DND-41 (cell line): ENCODE results near the gene NCOA3.

Source experiments
- ATAC-seq: fragments of 200-7000 bp; cut with Tn5 transposase; 3 replicates; pipeline ENCODE4 v1.9.1; 2021; ENCODE audit warnings: low read depth; ENCODE audit not compliant: insufficient read depth
- DNase-seq: peaks from one replicate; pipeline ENCODE4 v3.0.0-alpha.2; 2020
- H2AFZ ChIP-seq: 2 replicates; pipeline ENCODE4 v1.6.0; 2012; ENCODE audit warnings: low read depth, low read length
- H3K27ac ChIP-seq: 2 replicates; pipeline ENCODE4 v1.5.1; 2012; ENCODE audit warnings: low read length, inconsistent platforms
- H3K27me3 ChIP-seq: fragments of 200-600 bp; sonication (generic); 2 replicates; pipeline ENCODE4 v1.6.0; 2012; ENCODE audit warnings: low read length, mild to moderate bottlenecking, inconsistent platforms; ENCODE audit not compliant: insufficient read depth, poor library complexity
- H3K36me3 ChIP-seq: 2 replicates; pipeline ENCODE4 v1.5.1; 2012; ENCODE audit warnings: low read length, inconsistent platforms; ENCODE audit not compliant: insufficient read depth
- H3K4me1 ChIP-seq: 2 replicates; pipeline ENCODE4 v1.5.1; 2012; ENCODE audit warnings: mild to moderate bottlenecking, low read length; ENCODE audit not compliant: insufficient read depth
- H3K4me2 ChIP-seq: 2 replicates; pipeline ENCODE4 v1.6.0; 2012; ENCODE audit warnings: mild to moderate bottlenecking, moderate library complexity, low read length, inconsistent platforms; ENCODE audit not compliant: insufficient read depth
- H3K4me3 ChIP-seq, 2 experiments: fragments of 200-600 bp in 1 of 2; shearing (Covaris generic) in 1 of 2; 2 replicates each; pipeline ENCODE4 v1.5.1; 2012 to 2016; ENCODE audit warnings: inconsistent platforms in 2 of 2, low read length in 2 of 2, mild to moderate bottlenecking in 2 of 2, low read depth in 1 of 2, moderate library complexity in 1 of 2
- H3K79me2 ChIP-seq: 2 replicates; pipeline ENCODE4 v1.6.0; 2012; ENCODE audit warnings: low read length, inconsistent platforms; ENCODE audit not compliant: insufficient read depth
- H3K9ac ChIP-seq: 2 replicates; pipeline ENCODE4 v1.6.0; 2012; ENCODE audit warnings: low read depth, mild to moderate bottlenecking, inconsistent platforms, low read length, moderate library complexity
- H3K9me3 ChIP-seq: 2 replicates; pipeline ENCODE4 v1.5.1; 2012; ENCODE audit warnings: low read length, moderate library complexity, mild to moderate bottlenecking, inconsistent platforms; ENCODE audit not compliant: insufficient read depth, severe bottlenecking
- H4K20me1 ChIP-seq: 2 replicates; pipeline ENCODE4 v1.6.0; 2012; ENCODE audit warnings: low read length; ENCODE audit not compliant: insufficient read depth
- CTCF ChIP-seq: IDR thresholded peaks from 2 replicates; pipeline ENCODE4 v1.5.1; 2012; ENCODE audit warnings: borderline replicate concordance, low read length, moderate library complexity, mild to moderate bottlenecking; ENCODE audit not compliant: poor library complexity, severe bottlenecking; ENCODE audit errors: extremely low read depth
- EZH2 ChIP-seq: IDR thresholded peaks from 3 replicates; pipeline ENCODE4 v1.6.1; 2012; ENCODE audit warnings: borderline replicate concordance, low read depth, mild to moderate bottlenecking, moderate library complexity, low read length, inconsistent platforms; ENCODE audit not compliant: severe bottlenecking

Gene NCOA3

GRCh38 chr20:47529840-47530239 is 28.2 kb downstream of the NCOA3 start:
- no peak overlapping the region for H3K4me2 ChIP-seq
- DNase-seq, result no peak
- H3K79me2 ChIP-seq, result peaks cover 29% of the 10 kb centered on the region

GRCh38 chr20:47531458-47531857 is 29.8 kb downstream of the NCOA3 start:
- no peak for ATAC-seq
- Histone ChIP-seq H3K4me2 (no peak overlapping the region), H3K27ac (no peak overlapping the region), H3K4me3 (no peak overlapping the region), H3K79me2 (peaks cover 41% of the 10 kb centered on the region), H3K27me3 (no peaks in the 10 kb centered on the region), H3K9ac (no peak overlapping the region), H3K4me1 (no peaks in the 10 kb centered on the region), H3K36me3 (no peaks in the 10 kb centered on the region), H3K9me3 (peaks cover 2% of the 10 kb centered on the region), H2AFZ (no peak overlapping the region), H4K20me1 (peaks cover 6% of the 10 kb centered on the region; the same call in 1 of the 2 replicates)
- DNase-seq, result no peak
- TF ChIP-seq EZH2 (no peak), CTCF (no peak)

More at GRCh38 chr20:47529840-47530239, 28.2 kb downstream of the NCOA3 start:
- H4K20me1 ChIP-seq, result no peaks in the 10 kb centered on the region; the same call in 1 of the 2 replicates
- no peaks in the 10 kb centered on the region for H3K4me1 ChIP-seq
- no peak for ATAC-seq
- no peak overlapping the region for H3K9ac ChIP-seq
- no peaks in the 10 kb centered on the region for H3K36me3 ChIP-seq
- no peaks in the 10 kb centered on the region for H3K27me3 ChIP-seq
- TF ChIP-seq EZH2 (no peak), CTCF (no peak)
- H2AFZ ChIP-seq, result no peak overlapping the region
- H3K27ac ChIP-seq, result no peak overlapping the region
- peaks cover 2% of the 10 kb centered on the region for H3K9me3 ChIP-seq
- no peak overlapping the region for H3K4me3 ChIP-seq

GRCh38 chr20:47532002-47532401 is 30.3 kb downstream of the NCOA3 start:
- H3K9me3 ChIP-seq, result no peaks in the 10 kb centered on the region
- H3K4me2 ChIP-seq, result no peak overlapping the region
- ATAC-seq (no peak), DNase-seq (no peak)
- no peak overlapping the region for H3K9ac ChIP-seq
- no peaks in the 10 kb centered on the region for H3K4me1 ChIP-seq
- no peak overlapping the region for H2AFZ ChIP-seq
- no peaks in the 10 kb centered on the region for H3K36me3 ChIP-seq
- no peak overlapping the region for H3K27ac ChIP-seq
- TF ChIP-seq EZH2 (no peak), CTCF (no peak)
- no peak overlapping the region for H3K4me3 ChIP-seq
- H4K20me1 ChIP-seq, result peaks cover 6% of the 10 kb centered on the region; the same call in 1 of the 2 replicates
- no peaks in the 10 kb centered on the region for H3K27me3 ChIP-seq
- peaks cover 44% of the 10 kb centered on the region for H3K79me2 ChIP-seq

- H3K79me2 ChIP-seq, result peaks cover 47% of the 10 kb centered on the region
- ATAC-seq, result no peak
- H3K4me2 ChIP-seq, result no peak overlapping the region
Measured at GRCh38 chr20:47533518-47534062, 31.9 kb downstream of the NCOA3 start.

More at GRCh38 chr20:47533518-47534062, 31.9 kb downstream of the NCOA3 start:
- no peak for TF ChIP-seq CTCF
- no peak for TF ChIP-seq EZH2
- H3K27me3 ChIP-seq, result no peaks in the 10 kb centered on the region
- H3K4me1 ChIP-seq, result no peaks in the 10 kb centered on the region
- no peak overlapping the region for H3K27ac ChIP-seq
- peaks cover 6% of the 10 kb centered on the region; the same call in 1 of the 2 replicates for H4K20me1 ChIP-seq
- no peak overlapping the region for H3K9ac ChIP-seq
- H3K36me3 ChIP-seq, result no peaks in the 10 kb centered on the region
- H3K4me3 ChIP-seq, result no peak overlapping the region
- no peaks in the 10 kb centered on the region for H3K9me3 ChIP-seq
- no peak for DNase-seq
- no peak overlapping the region for H2AFZ ChIP-seq
